OCI-M2 (cell line): ENCODE data around the gene LARP6.
"Not testable (repeated sequence)": the region's sequence is repeated elsewhere in the genome, so short reads cannot be mapped to it uniquely, and the experiment has no call there.

Experiments
- DNase-seq: peaks from one replicate; lab custom pipeline; 2025; ENCODE audit not compliant: unreplicated experiment; lab: John Stamatoyannopoulos, UW

LARP6 gene

GRCh38 chr15:70859322-70859908, 5.5 kb upstream of the LARP6 start:
- no peak for DNase-seq

DNA sequence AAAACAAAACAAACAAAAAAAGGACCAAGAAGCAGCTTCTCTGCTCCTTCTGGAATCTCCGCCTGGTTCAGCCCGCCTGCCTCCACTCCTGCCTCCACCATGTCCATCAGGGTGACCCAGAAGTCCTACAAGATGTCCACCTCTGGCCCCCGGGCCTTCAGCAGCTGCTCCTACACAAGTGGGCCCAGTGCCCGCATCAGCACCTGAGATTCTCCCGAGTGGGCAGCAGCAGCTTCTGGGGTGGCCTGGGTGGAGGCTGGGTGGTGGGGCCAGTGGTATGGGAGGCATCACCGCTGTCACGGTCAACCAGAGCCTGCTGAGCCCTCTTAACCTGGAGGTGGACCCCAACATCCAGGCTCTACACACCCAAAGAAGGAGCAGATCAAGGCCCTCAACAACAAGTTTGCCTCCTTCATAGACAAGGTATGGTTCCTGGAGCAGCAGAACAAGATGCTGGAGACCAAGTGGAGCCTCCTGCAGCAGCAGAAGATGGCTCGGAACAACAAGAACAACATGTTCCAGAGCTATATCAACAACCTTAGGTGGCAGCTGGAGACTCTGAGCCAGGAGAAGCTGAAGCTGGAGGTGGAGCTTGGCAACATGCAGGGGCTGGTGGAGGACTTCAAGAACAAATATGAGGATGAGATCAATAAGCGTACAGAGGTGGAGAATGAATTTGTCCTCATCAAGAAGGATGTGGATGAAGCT, 4.8 kb upstream of the LARP6 start:
- DNase-seq = not testable (repeated sequence)

- no peak for DNase-seq
These were observed 3.8 kb upstream of the LARP6 start for GRCh38 chr15:70857562-70858285.

- no peak for DNase-seq
These were observed 3.1 kb upstream of the LARP6 start for GRCh38 chr15:70856884-70857561.

DNA sequence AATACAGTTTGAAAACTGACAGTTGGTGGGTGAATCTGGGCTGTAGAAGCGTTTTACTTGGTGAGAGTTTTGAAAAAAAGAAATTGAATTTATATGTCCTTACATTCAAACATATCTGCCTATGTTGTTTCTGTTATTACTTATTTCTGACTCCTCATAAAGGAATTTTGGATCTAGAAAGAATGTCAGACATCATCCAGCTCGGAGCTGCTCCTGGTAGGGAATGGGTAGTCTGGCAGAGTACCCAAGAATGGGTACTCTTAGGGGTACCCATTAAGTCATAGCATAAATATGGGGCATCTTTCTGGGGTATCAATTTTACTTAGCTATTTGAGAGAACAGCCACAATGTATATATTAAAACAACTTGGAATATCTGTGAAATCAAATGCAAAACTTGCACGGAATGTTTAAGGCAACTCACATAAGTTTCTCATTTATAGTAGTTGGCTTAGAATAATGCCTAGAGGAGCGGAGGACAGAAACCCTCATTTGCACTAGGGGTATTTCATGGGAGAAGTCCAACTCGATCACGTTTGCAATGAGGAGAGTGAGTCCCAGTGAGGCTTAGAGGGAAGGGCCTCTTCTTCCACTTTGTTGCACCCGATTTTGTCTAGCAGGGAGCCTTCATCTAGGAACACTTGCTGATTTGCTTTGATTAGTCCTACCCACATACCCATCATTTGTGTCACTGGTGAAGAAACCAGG, 2.4 kb upstream of the LARP6 start:
- no peak for DNase-seq

GRCh38 chr15:70855764-70856163, 1.8 kb upstream of the LARP6 start:
- no peak for DNase-seq

DNA sequence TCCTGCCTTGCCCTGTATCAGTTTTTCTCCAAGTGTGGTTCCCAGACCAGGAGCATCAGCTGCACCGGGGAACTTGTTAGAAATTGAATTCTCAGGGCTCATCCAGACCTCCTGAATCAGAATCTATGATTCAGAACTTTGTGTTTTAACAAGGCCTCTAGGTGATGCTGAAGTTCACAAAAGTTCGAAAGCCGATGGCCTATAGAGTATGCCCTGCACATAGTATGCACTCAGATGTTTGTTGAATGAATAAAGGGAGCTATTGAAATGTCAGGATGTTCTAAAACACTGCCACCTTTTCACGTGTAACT, 664 bp upstream of the LARP6 start:
- no peak for DNase-seq

DNA sequence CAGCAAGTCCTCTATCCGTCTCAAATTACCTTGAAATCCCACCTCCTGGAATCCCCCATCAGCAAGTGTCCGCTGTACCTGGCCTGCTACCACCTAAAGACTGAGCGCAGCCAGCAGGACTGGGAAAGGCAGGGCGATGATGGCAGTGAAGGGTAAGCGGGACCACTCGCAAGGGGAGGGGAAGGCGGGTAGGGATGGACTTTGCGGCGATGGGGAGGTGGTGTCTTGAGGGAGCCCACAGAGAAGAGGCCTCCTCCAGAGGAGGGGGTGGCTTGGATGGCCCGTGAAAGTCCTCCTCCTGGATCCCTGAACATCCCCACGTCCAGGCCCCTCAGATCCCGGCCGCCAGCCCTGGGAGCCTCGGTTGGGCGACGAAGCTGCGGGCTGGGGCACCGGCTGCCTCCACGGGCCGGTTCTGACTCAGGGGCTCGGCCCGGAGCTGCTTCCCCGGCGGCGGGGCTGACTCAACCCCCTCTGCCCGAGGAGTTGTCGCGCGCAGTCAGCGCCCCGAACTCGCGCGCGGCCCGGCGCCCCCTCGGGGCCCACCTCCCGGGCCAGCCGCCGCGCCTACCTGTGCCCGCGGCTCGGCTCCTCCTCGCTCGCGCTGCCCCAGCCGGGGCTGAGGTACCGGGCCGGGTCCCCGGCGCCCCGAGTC, 512 bp downstream of the LARP6 start:
- DNase-seq = no peak

- DNase-seq = no peak
These were observed 1.2 kb downstream of the LARP6 start for GRCh38 chr15:70852501-70853317.

GRCh38 chr15:70851889-70852288, 2.1 kb downstream of the LARP6 start:
- DNase-seq = no peak

DNA sequence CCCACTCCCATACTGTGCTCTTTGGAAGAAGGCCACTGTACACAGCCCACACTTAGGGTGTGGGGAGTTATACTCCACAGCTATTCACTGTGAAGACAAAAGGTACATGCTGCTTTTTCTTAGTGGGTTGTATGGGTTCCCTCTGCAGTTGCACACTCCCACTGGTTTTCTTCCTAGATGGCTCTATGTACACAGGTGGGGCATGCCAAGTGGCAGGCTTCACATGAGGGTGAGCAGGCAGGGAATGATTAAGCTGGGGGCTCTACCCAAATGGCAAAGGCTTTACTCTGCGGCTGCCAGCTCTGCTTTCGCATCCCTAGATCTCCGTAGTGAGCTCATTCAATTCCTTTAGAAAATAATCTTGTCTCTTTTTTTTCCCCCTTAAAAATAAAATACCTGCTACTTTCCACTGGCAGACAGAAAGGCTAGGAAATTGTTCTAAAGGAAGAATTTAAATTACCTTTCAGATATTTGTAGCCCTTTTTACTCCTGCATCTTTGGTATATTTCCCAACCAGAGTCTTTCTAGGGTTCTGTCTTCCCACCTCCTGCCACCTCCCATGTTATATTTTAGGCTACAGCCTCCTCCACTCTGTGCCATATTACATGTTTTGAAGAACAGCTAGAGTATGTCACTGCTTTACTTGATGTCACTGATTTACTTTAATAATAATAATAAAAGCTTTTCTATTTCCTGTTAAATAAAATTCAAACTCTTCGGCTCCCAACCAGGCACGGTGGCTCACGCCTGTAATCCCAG, 8.2 kb downstream of the LARP6 start:
- no peak for DNase-seq

DNA sequence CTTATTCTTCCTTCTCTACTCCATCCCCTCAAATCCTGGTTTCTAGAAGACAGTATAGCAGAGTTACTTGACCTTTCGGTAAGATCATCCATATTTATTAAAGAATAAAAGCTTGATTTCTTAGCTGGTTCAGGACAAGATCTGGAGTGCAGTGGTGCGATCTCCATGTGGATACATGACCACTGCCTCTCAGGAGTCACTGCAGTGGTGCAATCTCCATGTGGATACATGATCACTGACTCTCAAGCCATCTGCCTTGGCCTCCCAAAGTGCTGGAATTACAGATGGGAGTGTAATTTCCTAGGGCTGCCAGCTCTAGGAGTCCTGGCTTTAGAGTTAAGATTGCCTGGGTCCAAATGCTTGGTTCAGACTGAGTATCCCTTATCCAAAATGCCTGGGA, 16.5 kb downstream of the LARP6 start:
- no peak for DNase-seq

DNA sequence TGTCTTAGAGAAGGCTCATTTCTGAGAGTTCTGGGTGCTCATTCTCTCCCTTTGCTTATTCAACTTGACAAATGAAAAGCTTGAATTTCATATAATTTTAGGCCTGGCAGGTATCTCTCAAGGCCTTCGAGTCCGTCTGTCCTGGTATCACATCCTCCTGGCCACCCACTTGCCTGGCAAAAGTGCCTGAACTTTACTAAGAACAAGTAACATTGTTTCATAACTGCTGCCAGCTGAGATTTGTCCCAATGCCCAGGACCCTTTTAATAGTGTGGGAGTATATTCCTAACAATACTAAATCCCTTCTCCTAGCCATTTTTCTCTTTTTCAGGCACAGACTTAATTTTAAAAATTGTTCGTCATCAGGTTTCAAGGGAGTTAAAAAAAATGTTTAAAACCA, 18.1 kb downstream of the LARP6 start:
- no peak for DNase-seq

GRCh38 chr15:70835415-70835814, 18.5 kb downstream of the LARP6 start:
- DNase-seq = no peak

DNA sequence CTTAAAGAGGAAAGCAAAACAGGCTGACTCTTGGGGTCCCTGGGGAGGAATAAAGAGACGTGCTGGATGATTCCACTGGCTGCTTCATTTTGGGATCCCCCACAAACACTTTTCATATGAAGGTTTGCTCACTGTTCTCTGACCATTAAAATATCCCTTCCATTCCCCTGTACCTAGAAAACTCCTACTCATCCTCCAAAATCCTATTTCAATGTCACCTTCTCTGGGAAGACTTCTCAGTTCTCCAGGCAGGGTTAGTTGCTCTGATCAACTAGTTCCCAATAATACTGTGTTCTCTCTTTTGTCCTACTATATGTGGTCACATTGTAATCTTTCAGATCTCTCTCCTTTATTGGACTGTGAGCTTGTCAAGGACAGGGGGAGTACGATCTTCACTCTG, 19.0 kb downstream of the LARP6 start:
- no peak for DNase-seq

GRCh38 chr15:70833861-70834765, 19.8 kb downstream of the LARP6 start:
- DNase-seq = no peak

- DNase-seq = no peak
These were observed 20.5 kb downstream of the LARP6 start for GRCh38 chr15:70833422-70833821.

- no peak for DNase-seq
These were observed 21.8 kb downstream of the LARP6 start for GRCh38 chr15:70832176-70832575.
